ENCODE measurements around the gene MOB1B.

DNA sequence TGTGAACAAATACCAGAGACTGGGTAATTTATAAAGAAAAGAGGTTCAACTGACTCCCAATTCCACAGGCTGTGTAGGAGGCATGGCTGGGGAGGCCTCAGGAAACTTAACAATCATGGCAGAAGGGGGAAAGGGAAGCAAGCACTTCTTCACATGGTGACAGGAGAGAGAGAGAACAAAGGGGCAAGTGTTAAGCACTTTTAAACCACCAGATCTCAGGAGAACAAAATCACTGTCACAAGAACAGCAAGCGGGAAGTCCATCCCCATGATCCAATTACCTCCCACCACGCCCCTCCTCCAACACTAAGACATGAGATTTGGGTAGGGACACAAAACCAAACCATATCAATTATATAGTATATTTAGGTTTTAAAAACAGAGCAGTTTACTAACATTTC lies 30.8 kb downstream of the MOB1B start:
- TF ChIP-seq, protein P1, sequence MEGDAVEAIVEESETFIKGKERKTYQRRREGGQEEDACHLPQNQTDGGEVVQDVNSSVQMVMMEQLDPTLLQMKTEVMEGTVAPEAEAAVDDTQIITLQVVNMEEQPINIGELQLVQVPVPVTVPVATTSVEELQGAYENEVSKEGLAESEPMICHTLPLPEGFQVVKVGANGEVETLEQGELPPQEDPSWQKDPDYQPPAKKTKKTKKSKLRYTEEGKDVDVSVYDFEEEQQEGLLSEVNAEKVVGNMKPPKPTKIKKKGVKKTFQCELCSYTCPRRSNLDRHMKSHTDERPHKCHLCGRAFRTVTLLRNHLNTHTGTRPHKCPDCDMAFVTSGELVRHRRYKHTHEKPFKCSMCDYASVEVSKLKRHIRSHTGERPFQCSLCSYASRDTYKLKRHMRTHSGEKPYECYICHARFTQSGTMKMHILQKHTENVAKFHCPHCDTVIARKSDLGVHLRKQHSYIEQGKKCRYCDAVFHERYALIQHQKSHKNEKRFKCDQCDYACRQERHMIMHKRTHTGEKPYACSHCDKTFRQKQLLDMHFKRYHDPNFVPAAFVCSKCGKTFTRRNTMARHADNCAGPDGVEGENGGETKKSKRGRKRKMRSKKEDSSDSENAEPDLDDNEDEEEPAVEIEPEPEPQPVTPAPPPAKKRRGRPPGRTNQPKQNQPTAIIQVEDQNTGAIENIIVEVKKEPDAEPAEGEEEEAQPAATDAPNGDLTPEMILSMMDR (IDR thresholded peaks at IDR 0.05), result no peak
- TF ChIP-seq ZFX (IDR thresholded peaks at IDR 0.05; ENCODE audit: borderline replicate concordance), result no peak
